GM19351 (cell line): ENCODE measurements around the gene PNPO.
"Not testable (repeated sequence)": the region's sequence is repeated elsewhere in the genome, so short reads cannot be mapped to it uniquely, and the experiment has no call there.

Source experiments
- ATAC-seq: cut with Tn5 transposase; IDR thresholded peaks from one replicate; pipeline ENCODE4 v1.9.1; 2021; ENCODE audit warnings: mild to moderate bottlenecking, moderate library complexity; ENCODE audit not compliant: unreplicated experiment

Gene PNPO

GRCh38 chr17:47917581-47917980 is 23.8 kb upstream of the PNPO start:
- ATAC-seq = no peak

- no peak for ATAC-seq
Observed at GRCh38 chr17:47918006-47918405, 23.4 kb upstream of the PNPO start.

GRCh38 chr17:47918991-47919390 is 22.4 kb upstream of the PNPO start:
- ATAC-seq = no peak

- ATAC-seq = not testable (repeated sequence)
Observed at GRCh38 chr17:47919889-47920288, 21.5 kb upstream of the PNPO start.

GRCh38 chr17:47924785-47925677 is 16.3 kb upstream of the PNPO start:
- no peak for ATAC-seq

- no peak for ATAC-seq
Observed at GRCh38 chr17:47925678-47925988, 15.7 kb upstream of the PNPO start.

GRCh38 chr17:47927821-47928400 is 13.5 kb upstream of the PNPO start:
- ATAC-seq = no peak

- no peak for ATAC-seq
Observed at GRCh38 chr17:47928415-47928814, 13.0 kb upstream of the PNPO start.

- ATAC-seq = no peak
Observed at GRCh38 chr17:47929218-47930000, 12.0 kb upstream of the PNPO start.

- ATAC-seq = no peak
Observed at GRCh38 chr17:47931848-47932247, 9.5 kb upstream of the PNPO start.

- no peak for ATAC-seq
Observed at GRCh38 chr17:47934856-47935255, 6.5 kb upstream of the PNPO start.

- not testable (repeated sequence) for ATAC-seq
Observed at GRCh38 chr17:47935468-47935867, 5.9 kb upstream of the PNPO start.

GRCh38 chr17:47935961-47936360 is 5.4 kb upstream of the PNPO start:
- ATAC-seq = no peak

- no peak for ATAC-seq
Observed at GRCh38 chr17:47937941-47938340, 3.4 kb upstream of the PNPO start.

- ATAC-seq = no peak
Observed at GRCh38 chr17:47942096-47942510, 732 bp downstream of the PNPO start.

GRCh38 chr17:47942568-47942967 is 1.2 kb downstream of the PNPO start:
- ATAC-seq = no peak

- ATAC-seq = no peak
Observed at GRCh38 chr17:47945080-47945479, 3.7 kb downstream of the PNPO start.

- ATAC-seq = no peak
Observed at GRCh38 chr17:47945529-47946508, 4.4 kb downstream of the PNPO start.

- ATAC-seq = no peak
Observed at GRCh38 chr17:47946516-47946915, 5.1 kb downstream of the PNPO start.

- ATAC-seq = peak; percentile 69
Observed at GRCh38 chr17:47946929-47947397, 5.6 kb downstream of the PNPO start.
